ENCODE measurements around the gene GNB1.

GNB1 gene

DNA sequence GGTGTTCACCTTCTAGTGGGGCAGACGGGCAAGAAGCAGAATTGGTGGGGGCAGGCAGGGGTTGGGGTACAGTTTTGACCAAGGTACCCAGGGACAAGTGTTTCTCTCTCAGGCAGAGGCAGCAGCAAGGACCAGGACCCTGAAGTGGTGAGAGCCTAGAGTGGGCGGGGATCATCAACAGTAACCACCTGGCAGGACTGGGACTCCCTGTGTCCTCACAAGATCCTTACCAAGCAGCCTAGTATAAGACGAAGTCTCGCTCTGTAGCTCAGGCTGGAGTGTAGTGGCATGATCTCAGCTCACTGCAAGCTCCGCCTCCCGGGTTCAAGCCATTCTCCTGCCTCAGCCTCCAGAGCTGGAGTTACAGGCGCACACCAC lies 109.4 kb downstream of the GNB1 start:
- Mint-ChIP-seq H3K27ac (peak overlapping the region; percentile 96), H3K9me3 (no peaks in the 10 kb centered on the region), H3K27me3 (no peaks in the 10 kb centered on the region), H3K36me3 (ENCODE audit: low read depth) (peaks cover 49% of the 10 kb centered on the region), H3K4me1 (ENCODE audit: low read depth) (peaks cover 61% of the 10 kb centered on the region), H3K4me3 (peak overlapping the region; percentile 84)
- intact Hi-C loops (cut with micrococcal nuclease): loop anchor here (5.0 kb wide), 1 partner anchor 106 kb away; no protein-coding TSS in a partner anchor

DNA sequence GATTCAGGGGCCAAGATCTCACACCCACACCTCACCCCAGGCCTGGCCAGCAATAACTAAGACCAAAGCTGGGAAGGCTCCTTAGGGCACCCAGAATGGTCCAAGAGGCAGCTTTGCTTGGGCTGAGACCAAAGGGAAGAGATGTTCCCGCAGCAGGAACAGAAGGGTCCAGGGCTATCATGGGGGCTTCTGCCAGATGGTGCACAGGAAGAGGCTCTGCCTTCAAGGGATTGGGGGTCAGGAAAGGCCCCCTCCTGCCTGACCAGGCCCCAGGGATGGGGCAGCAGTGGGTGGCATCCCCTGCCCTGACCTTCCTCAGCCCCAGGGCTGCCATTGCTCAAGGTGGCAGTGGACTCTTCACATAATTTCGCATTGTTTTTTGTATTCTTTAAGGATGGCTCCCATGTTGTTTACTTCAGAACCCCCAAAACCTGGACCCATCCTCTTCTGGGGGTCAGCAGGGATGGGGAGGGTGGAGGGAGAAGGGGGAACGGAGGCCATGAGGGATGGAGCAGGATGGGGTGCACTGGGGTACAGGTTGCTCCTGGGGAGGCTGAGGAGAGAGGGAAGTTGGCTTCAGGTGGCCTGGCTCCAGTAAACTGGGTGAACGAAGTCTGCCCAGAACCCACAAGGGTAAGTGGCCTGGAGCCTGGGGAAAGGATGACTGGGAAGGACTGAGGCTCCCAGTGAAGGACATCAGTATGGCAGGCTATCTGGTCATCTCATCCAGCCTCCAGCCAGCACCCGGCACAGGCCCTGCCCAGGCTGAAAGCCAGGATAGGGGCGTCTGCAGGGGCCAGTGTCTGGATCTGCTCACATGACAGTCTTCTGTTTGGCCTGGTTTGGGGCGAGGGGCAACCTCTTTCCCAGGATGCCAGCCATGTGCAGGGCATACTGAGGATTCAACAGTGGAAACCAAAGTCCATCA lies 110.0 kb downstream of the GNB1 start:
- Mint-ChIP-seq H3K9me3 (no peaks in the 10 kb centered on the region), H3K4me3 (peak overlapping the region; percentile 84), H3K27me3 (no peaks in the 10 kb centered on the region), H3K36me3 (ENCODE audit: low read depth) (peaks cover 48% of the 10 kb centered on the region), H3K4me1 (ENCODE audit: low read depth) (peaks cover 67% of the 10 kb centered on the region), H3K27ac (peak overlapping the region; percentile 96)
- intact Hi-C loops (cut with micrococcal nuclease): loop anchor here (5.0 kb wide), 1 partner anchor 106 kb away; no protein-coding TSS in a partner anchor

DNA sequence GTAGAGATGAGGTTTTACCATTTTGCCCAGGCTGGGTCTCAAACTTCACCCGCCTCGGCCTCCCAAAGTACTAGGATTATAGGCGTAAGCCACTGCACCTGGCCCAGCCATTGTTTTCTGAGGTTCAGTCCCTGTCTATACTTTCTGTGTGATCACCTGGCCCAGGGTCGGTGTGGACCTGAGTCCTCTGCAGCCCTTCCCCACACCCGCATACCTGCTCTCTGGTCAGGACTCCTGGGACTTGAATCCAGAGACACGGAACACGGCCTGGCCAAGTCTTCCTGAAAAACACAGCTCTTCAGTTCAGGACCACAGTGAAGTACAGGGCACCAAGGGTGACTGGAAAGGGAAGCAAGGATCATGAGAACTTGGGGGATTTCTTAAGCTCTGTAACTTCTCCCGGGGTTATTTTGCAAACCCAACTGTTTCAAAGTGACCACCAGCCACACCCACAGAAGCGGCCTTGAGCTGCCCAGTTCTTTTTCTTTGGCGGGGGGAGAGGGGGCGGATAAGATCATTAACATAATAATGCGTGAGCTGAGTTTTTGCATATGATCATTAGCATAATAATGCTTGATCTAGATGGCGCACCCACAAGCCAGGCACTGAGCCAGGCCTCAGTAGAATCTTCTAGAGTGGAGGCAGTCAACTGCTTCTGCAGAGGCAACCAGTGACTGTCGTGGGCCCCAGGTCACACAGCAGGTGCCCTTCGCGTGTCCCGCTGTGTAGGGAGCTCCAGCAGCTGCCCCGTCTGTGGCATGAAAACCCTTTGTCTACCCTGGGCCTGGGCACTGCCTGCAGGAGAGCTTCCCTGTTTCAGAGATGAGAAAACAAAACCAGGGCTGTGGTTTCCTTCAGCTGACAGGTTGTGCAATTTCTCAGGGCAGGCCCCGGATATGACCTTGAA lies 110.9 kb downstream of the GNB1 start:
- intact Hi-C loops (cut with micrococcal nuclease): loop anchor here (5.0 kb wide), 2 partner anchors 107 to 127 kb away; no protein-coding TSS in a partner anchor
- Mint-ChIP-seq H3K9me3 (no peaks in the 10 kb centered on the region), H3K27ac (peak overlapping the region; percentile 96)

DNA sequence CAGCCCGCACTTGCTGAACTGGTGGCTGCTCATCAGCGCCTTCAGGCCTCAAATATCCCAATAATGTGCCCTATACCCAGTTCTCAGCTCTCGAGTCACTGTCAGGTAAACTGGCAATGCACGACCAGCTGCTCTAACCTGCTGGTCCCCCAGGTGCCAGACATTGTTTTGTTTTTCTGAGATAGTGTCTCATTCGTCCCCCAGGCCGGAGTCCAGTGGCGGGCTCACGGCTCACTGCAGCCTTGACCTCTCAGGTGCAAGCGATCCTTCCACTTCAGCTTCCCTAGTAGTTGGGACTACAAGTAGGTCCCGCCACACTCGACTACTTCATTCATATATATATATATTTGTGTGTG lies 111.6 kb downstream of the GNB1 start:
- intact Hi-C loops (cut with micrococcal nuclease): loop anchor here (5.0 kb wide), 1 partner anchor 128 kb away; no protein-coding TSS in a partner anchor
- peak overlapping the region; percentile 84 for H3K4me3 Mint-ChIP-seq
- no peaks in the 10 kb centered on the region for H3K9me3 Mint-ChIP-seq
- peaks cover 45% of the 10 kb centered on the region for H3K36me3 Mint-ChIP-seq (ENCODE audit: low read depth)
- H3K4me1 Mint-ChIP-seq (ENCODE audit: low read depth): peaks cover 83% of the 10 kb centered on the region
- no peaks in the 10 kb centered on the region for H3K27me3 Mint-ChIP-seq
- H3K27ac Mint-ChIP-seq: peak overlapping the region; percentile 96

More for the DNA sequence above, 110.9 kb downstream of the GNB1 start:
- Mint-ChIP-seq H3K36me3 (ENCODE audit: low read depth) (peaks cover 47% of the 10 kb centered on the region), H3K4me3 (peak overlapping the region; percentile 84), H3K27me3 (no peaks in the 10 kb centered on the region), H3K4me1 (ENCODE audit: low read depth) (peaks cover 76% of the 10 kb centered on the region)

DNA sequence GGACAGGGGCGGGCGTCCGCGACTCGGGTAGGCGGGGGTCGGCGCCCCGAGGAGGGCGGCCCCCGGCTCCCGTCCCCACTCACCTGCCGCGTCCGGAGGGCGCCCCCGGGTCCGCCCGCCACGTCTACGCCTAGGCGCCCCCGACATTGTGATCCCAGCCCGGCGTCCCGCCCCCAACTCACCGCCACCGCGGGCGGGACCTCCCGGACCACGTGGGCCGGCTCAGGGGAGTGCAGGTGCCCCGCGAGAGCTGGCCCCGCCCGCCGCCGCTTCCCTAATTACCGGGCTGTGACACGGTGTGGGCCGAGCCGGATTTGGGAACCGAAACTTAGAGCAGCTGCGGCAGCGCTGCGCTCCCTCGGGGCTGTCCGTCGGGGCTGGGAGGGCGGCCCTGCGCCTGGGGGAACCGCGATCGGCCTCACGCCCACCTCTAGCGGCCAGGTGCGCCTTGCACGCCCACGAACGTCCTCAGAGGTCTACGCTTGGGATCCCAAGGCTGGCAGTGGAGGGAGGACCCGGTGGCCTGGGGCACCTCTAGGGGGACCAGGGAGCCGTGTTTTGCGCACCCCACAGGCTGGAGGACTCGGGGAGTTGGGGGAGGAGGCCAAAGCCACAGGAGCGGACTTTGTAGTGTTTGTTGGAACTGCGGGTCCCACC lies 112.1 kb downstream of the GNB1 start:
- Mint-ChIP-seq H3K27ac (peak overlapping the region; percentile 96), H3K4me3 (peak overlapping the region; percentile 84), H3K4me1 (ENCODE audit: low read depth) (peaks cover 87% of the 10 kb centered on the region), H3K27me3 (no peaks in the 10 kb centered on the region), H3K36me3 (ENCODE audit: low read depth) (peaks cover 46% of the 10 kb centered on the region), H3K9me3 (no peaks in the 10 kb centered on the region)
- intact Hi-C loops (cut with micrococcal nuclease): loop anchor here (5.0 kb wide), 1 partner anchor 129 kb away; no protein-coding TSS in a partner anchor

DNA sequence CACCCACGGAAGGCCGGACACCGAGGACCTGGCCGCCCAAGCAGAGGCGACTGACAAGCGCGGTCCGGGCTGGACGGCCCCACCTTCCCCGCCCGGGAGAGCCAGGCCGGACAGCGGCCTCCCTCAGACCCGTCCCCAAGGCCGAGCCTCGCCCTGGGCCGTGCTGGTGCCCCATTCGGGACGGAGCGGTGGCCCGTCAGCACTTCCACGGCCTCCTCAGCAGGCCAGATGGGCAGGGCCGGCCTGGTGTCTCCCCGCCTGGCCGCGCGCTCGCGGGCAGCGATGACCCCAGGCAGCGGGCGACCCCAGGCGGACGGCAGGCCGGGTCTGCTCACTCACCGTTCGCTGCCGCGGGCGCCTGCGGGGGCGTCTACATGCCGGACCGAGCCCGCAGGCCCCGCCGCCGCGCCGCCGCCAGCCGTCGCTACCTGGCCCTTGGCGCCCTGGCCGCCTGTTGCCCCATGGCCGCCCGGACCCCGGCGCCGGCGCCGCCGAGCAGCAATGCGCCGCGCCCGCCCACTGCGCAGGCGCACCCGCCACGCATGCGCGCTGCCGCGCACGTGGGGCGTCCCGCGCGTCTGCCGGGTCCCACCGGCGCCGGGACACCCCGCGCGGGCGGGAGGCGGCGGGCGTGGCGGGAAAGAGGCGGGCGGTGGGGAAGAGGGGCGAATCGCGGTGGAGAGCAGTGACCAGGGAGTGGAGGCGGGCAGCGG lies 112.8 kb downstream of the GNB1 start, which contains the start of gene NADK:
Gene NADK, minus strand, starts transcription at position 521 of the 713 bp plus-strand sequence. CDS start 13,064 bp downstream, outside the sequence.
- Mint-ChIP-seq H3K27ac (peak within 1 kb of the TSS; percentile 96), H3K36me3 (ENCODE audit: low read depth) (peaks cover 40% of the 10 kb centered on the region), H3K4me3 (peak within 1 kb of the TSS; percentile 84), H3K27me3 (no peaks in the 10 kb centered on the region), H3K4me1 (ENCODE audit: low read depth) (peaks cover 81% of the 10 kb centered on the region), H3K9me3 (no peaks in the 10 kb centered on the region)
- intact Hi-C loops (cut with micrococcal nuclease): loop anchor here (5.0 kb wide), 1 partner anchor 129 kb away; no protein-coding TSS in a partner anchor

DNA sequence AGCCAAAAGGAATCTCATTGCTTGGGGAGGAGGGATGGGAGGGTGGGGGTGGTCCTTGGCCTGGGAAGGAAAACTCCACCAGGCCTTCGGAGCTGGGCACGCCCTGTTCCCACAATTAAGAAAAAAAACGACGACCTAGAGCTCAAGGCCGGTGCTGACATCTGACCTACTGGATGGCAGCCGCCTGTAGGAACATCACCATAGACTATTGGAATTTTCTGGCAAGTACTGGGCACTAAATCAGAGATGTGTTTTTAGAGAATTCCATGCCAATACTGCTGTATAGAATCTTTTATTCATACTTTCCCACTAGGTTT lies 113.3 kb downstream of the GNB1 start:
- intact Hi-C loops (cut with micrococcal nuclease): loop anchor here (5.0 kb wide), 1 partner anchor 130 kb away; no protein-coding TSS in a partner anchor
- H3K9me3 Mint-ChIP-seq: no peaks in the 10 kb centered on the region
- peak overlapping the region; percentile 83 for H3K4me3 Mint-ChIP-seq
- no peaks in the 10 kb centered on the region for H3K27me3 Mint-ChIP-seq
- H3K36me3 Mint-ChIP-seq (ENCODE audit: low read depth): peaks cover 46% of the 10 kb centered on the region
- H3K4me1 Mint-ChIP-seq (ENCODE audit: low read depth): peaks cover 75% of the 10 kb centered on the region
- H3K27ac Mint-ChIP-seq: peak overlapping the region; percentile 78

DNA sequence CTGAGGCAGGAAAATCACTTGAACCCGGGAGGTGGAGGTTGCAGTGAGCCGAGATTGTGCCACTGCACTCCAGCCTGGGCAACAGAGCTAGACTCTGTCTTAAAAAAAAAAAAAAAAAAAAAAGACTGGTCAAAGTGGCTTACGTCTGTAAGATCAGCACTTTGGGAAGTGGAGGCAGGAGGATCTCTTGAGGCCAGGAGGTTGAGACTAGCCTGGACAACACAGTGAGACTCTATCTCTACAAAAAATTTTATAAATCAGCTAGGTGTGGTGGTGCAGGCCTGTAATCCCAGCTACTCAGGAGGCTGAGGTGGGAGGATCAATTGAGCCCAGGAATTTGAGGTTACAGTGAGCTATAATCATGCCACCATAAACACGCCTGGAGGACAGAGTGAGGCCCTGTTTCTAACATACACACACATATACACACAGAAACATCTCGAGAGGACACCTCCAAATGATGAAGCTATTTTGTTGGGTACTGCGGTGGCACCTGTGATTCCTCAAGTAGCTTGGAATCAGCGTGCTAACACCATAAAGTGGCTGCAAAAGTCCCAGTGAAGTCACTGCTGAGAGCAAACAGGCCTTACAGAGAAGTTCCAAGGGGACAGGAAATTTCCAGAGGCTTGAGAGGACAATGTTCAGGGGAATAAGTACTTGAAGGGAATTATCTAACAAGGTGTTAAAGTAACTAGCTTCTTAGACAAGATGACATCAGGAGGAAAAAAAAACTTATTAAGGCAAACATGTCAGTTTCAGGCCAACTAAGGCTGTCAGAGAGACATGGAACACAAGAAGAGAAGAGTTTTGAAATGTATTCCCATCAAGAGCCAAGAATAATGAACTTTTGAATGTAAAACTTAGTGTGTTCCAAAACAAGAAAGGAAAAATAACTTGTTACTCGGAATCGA lies 114.0 kb downstream of the GNB1 start:
- intact Hi-C loops (cut with micrococcal nuclease): loop anchor here (1.0 to 5.0 kb wide), 2 partner anchors 9 to 130 kb away; no protein-coding TSS in a partner anchor
- Mint-ChIP-seq H3K27ac (peak overlapping the region; percentile 78), H3K4me1 (ENCODE audit: low read depth) (peaks cover 77% of the 10 kb centered on the region)

DNA sequence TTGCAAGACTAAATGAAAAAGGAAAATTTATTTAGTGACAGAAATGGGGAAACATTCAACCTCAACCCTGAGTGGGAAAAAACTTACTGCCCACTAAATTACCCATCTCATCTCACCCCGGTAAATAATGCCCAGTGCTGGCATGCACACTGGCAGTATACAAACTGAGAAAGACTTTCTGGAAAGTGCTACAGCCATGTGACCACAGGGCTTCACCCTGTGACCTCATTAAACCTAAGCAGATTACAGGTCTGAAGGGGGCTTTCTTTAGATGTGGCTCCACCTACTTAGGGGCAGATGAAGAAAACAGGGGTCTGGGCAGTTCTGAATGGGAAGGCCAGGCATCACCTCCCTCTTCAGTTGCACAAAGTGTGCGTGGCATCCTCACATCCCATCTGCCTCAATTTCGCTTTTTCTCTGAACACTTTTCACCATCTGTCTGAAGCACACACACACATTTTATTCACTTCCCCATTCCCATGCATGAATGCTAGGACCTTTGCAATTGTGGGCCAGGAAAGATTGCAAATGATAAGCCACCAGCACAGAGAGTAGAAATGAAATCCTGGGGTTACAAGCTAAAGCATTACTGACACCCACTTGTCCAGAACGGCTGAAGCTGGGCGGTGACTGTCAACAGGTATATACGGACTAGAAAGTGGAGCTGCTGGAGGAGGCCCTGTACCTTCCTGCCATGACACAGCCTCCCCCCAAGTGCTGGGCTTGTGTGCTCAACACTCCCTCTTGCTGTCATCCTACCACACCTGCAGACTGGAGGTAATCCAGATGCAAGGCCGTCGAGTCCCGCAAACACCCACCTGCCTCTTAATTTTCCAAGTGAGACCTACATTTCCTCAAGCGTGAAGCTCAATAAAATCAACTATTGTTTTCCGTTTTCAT lies 115.3 kb downstream of the GNB1 start:
- peak overlapping the region; percentile 45 for H3K4me3 Mint-ChIP-seq
- intact Hi-C loops (cut with micrococcal nuclease): loop anchor here (1.0 to 5.0 kb wide), 2 partner anchors 7 to 132 kb away; no protein-coding TSS in a partner anchor
- H3K36me3 Mint-ChIP-seq (ENCODE audit: low read depth): peaks cover 64% of the 10 kb centered on the region
- H3K9me3 Mint-ChIP-seq: no peaks in the 10 kb centered on the region
- H3K27me3 Mint-ChIP-seq: no peaks in the 10 kb centered on the region
- peaks cover 72% of the 10 kb centered on the region for H3K4me1 Mint-ChIP-seq (ENCODE audit: low read depth)
- peak overlapping the region; percentile 49 for H3K27ac Mint-ChIP-seq

More for the DNA sequence above, 114.0 kb downstream of the GNB1 start:
- Mint-ChIP-seq H3K36me3 (ENCODE audit: low read depth) (peaks cover 52% of the 10 kb centered on the region), H3K27me3 (no peaks in the 10 kb centered on the region), H3K4me3 (peak overlapping the region; percentile 83), H3K9me3 (no peaks in the 10 kb centered on the region)

DNA sequence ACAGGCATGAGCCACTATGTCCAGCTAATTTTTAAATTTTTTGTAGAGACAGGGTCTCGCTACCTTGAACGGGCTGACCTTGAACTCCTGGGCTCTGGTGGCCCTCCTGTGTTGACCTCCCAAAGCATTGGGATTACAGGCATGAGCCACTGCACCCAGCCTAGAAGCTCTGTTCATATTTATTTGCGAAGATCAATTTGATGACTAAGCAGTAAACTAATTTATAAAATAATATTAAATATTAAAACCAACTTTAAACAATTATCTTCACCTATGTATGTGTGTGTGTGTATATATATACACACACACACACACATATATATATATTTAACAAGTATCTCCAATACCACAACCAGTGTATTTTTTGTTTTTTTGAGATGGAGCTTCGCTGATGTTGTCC lies 117.0 kb downstream of the GNB1 start:
- Mint-ChIP-seq H3K4me3 (no peak overlapping the region), H3K27me3 (no peaks in the 10 kb centered on the region), H3K9me3 (no peaks in the 10 kb centered on the region), H3K36me3 (ENCODE audit: low read depth) (peaks cover 71% of the 10 kb centered on the region), H3K4me1 (ENCODE audit: low read depth) (peaks cover 62% of the 10 kb centered on the region), H3K27ac (no peak overlapping the region)
- intact Hi-C loops (cut with micrococcal nuclease): no loop called here

DNA sequence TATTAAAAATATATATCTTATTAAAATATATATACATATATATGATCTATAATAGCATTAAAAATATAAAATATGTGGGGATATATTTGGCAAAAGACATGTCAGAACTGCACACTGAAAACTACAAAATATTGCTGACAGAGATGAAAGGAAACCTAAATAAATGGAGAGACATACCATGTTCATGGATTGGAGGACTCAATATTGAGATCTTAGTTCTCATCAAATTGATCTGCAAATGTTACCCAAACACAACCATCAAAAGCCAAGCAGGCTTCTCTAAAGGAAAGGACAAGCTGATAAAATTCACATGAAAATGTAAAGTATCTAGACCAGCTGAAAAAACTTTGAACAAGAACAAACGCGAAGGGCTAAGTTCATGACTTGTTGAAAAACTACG lies 119.8 kb downstream of the GNB1 start:
- Mint-ChIP-seq H3K4me3 (no peak overlapping the region), H3K36me3 (ENCODE audit: low read depth) (peaks cover 87% of the 10 kb centered on the region), H3K4me1 (ENCODE audit: low read depth) (peaks cover 66% of the 10 kb centered on the region), H3K27ac (no peak overlapping the region), H3K9me3 (no peaks in the 10 kb centered on the region), H3K27me3 (no peaks in the 10 kb centered on the region)
- intact Hi-C loops (cut with micrococcal nuclease): no loop called here
